ENCODE results near the gene ASXL1.
"Not testable (repeated sequence)": the region's sequence is repeated elsewhere in the genome, so short reads cannot be mapped to it uniquely, and the experiment has no call there.

ASXL1 gene

DNA sequence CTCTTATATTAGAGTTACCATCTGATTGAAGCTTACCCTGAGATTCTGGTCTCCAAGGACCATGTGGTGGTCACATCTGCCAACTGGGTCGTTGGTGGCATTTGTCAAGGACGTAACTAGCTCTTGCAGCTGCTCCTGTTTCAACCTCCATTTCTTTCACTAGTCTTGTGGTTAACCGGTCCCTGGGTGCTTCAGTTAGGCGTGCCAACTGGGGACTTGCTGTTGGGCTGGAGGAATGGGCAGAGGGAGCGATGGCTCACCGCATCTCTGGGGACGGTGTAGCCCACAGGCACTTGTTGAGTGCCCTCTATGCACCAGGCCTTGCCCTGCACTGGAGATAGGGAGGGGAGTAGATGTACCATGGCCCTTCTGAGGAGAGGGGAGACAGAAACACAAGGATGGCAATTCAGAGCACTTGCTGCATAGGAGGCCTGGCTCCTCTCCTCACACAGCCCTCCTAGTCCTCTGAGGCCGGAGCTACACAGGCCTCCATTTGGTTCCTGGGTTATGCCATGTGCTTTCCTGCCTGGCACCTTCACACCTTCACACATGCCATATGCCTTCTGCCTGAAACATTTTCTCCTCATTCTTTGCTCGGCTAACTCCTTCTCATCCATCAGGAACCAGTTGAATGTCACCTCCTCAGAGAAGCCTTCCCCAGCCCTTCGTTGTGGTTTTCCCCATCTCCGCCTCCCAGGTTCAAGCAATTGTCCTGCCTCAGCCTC lies 20.0 kb upstream of the ASXL1 start:
- DNase-seq: no peak

GRCh38 chr20:32338665-32339064 lies 19.5 kb upstream of the ASXL1 start:
- no peak for DNase-seq

- no peak for DNase-seq
Observed at GRCh38 chr20:32339116-32339515, 19.0 kb upstream of the ASXL1 start.

DNA sequence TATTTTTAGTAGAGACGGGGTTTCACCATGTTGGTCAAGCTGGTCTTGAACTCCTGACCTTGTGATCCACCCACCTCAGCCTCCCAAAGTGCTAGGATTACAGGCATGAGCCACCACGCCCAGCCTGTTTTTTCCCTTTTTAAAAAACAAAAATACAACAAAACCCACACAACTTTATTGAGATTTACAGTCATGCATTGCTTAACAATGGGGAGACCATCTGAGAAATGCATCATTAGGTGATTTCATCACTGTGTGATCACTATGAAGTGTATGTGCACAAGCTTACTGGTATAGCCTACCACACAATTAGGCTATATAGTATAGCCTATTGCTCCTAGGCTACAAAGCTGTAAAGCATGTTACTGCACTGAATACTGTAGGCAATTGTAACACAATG lies 17.1 kb upstream of the ASXL1 start:
- DNase-seq: not testable (repeated sequence)

DNA sequence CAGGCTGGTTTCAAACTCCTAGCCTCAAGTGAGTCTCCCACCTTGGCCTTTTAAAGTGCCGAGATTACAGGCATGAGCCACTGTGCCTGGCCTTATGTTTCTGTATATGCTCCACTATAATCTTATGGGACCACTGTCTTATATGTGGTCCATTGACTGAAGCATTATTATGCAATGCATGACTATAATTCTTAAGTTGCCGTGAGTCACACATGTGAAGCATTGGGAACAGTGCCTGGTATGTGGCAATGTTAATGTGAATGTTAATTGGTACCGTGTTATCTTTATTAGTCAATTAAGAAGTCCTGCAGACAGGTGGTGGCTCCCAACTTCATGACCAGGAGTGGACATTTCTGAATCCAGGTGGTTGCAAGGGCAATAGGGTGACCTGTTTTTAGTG lies 14.7 kb upstream of the ASXL1 start:
- DNase-seq: no peak

- DNase-seq: no peak
Observed at GRCh38 chr20:32344835-32345506, 13.2 kb upstream of the ASXL1 start.

DNA sequence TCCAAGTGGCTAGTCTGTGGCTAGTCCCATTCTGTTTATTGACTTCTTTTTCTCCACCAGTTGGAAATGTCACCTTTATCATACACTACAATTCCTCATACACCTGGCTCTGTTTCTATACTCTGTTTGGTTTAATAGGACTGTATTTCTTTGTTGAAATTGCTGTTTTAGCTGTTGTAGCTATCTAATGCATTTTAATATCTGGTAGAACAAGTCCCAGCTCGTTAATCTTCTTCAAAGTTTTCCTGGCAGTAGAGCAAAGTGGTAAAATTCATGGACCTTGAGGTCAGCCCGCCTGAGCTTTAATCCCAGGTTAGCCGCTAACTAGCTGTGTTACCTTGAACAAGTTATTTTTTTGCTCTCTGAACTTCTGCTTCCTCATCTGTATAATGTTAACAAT lies 9.9 kb upstream of the ASXL1 start:
- DNase-seq: no peak

- no peak for DNase-seq
Observed at GRCh38 chr20:32350421-32350820, 7.7 kb upstream of the ASXL1 start.

- peak in 1 of 5 experiments; percentile 67 for DNase-seq
Observed at GRCh38 chr20:32352121-32352720, 5.9 kb upstream of the ASXL1 start.

GRCh38 chr20:32353848-32354496 lies 4.2 kb upstream of the ASXL1 start:
- DNase-seq: no peak

GRCh38 chr20:32354592-32355416 lies 3.3 kb upstream of the ASXL1 start:
- peak in 1 of 5 experiments; percentile 86 for DNase-seq

GRCh38 chr20:32355417-32355841 lies 2.7 kb upstream of the ASXL1 start:
- DNase-seq: peak in 1 of 5 experiments; percentile 80

DNA sequence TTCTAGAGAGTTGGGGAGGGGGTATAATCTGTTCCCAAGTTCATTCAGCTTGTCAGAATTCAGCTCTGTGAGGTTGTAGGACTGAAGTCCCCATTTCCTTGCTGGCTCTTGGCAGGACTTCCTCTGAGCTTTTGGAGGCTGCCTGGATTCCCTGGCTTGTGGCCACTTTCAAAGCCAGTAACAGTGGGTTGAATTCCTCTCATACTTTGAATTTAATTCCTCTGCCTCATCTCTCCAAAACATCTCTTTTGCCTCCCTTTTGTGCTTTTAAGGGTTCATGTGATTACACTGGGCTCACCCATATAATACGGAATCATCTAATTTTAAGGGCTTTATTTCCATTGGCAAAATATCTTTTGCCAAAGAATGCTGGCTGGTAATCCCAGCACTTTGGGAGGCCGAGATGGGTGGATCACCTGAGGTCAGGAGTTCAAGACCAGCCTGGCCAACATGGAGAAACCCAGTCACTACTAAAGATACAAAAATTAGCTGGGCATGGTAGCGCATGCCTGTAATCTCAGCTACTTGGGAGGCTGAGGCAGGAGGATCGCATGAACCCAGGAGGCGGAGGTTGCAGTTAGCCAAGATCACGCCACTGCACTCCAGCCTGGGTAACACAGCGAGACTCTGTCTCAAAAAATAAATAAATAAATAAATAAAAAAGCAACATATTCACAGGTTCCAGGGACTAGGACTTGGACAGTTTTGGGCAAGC lies 2.1 kb upstream of the ASXL1 start:
- not testable (repeated sequence) for DNase-seq

DNA sequence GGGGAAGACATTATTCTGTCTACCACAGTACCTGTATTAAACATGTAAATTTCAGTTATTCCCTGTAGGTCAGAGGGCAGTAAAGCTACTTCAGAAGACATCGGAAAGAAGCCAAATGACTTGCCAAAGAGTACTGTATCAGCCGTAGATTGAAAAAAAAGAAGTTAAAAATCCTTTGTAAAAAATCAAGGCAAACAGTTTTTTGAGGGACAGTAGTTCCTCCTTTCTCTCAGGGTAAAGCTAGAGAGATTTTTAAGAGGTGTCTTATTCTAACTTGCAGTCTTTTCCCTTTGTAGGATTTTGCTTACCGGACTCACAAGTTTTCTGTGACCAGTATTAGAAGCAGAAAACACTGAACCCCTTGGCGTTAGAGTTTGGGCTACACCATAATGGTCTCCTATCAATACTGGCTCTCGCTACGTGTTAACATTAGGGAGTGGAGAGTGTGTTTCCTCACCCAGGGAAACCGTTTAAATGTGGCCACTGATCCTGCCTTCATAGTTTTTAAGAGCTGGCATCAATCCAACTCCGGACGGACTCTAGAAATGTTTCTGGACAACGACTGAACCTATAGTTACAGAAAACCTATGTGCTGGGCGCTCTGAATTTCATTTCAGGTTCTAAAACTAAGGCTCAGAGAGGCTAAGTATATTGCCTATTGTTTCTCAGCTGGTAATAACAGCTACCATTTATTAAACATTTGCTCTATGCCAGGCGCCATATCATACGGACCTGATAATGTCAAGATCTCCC lies 1.3 kb upstream of the ASXL1 start:
- DNase-seq: no peak

- DNase-seq: no peak
Observed at GRCh38 chr20:32357375-32357868, 709 bp upstream of the ASXL1 start.

DNA sequence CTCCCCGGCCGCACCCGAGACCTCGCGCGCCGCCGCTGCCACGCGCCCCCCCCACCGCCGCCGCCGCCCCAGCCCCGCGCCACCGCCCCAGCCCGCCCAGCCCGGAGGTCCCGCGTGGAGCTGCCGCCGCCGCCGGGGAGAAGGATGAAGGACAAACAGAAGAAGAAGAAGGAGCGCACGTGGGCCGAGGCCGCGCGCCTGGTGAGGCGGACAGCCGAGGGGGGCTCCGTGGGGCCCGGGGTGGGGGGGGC lies 426 bp downstream of the ASXL1 start:
- no peak for DNase-seq

GRCh38 chr20:32358883-32359632 lies 927 bp downstream of the ASXL1 start:
- DNase-seq: peak; percentile 60 to 82 (median 64)

DNA sequence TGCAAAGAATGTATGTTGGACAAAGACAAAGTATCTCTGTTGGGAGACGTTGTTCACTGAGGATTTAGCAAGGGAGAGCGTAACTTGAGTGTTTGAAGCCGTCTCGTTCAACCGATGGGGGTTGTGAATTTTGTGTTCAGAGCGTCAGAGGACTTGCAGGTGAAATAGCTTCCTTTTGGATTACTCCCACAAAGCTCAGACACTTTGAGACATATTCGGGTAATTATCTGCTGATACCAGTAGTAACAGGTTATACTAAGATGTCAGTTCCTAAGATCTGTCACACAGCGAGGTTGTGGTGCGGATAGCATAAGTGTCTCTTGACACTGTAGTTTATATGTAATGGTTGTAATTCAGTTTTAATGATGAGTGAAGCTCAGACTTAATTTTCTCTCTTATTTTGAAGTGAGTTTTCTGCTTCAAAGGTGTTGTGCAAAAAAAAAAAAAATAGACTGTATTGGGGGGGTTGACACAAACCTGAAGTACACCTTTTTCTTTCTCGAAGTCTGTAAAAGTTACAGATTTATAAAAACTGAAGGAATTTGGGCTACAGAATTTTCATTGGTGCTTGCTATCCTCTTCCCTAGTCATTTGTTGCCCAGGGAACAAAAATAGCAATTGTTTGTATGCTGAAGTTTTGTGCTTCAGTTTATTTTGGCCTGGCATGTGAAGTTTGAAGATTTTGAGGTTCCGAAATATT lies 1.7 kb downstream of the ASXL1 start:
- peak in 2 of 5 experiments; percentile 6 to 64 for DNase-seq

DNA sequence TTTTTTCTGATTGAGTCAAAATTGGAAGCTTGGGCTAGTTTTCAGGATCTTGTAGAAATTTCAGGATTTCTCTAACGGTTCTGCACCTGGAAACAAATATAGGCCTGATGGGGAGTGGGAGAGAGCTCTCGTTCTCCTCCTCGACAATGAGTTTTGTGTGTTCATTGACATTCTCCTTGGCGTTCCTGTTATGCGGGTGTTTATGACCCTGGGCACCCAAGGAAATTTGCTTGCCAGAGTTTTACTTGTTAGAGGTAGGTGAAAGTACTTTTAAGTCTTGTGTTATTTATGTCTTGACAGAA lies 2.2 kb downstream of the ASXL1 start:
- DNase-seq: no peak

GRCh38 chr20:32362901-32363364 lies 4.8 kb downstream of the ASXL1 start:
- no peak for DNase-seq

All from T-helper 2 cell (primary cell).